Renal cortex interstitium (tissue), 11 donors: ENCODE measurements around the gene MFN2. TPM values are rescaled to one million over a fixed set of nuclear protein-coding genes. Genes with fewer than 3 reads are reported as not detected.

Experiments used
- DNase-seq, 11 donors: peaks; one replicate each; pipeline ENCODE4 v3.0.0-alpha.2; 2013; ENCODE audit warnings: low read depth in 9 of 11, low spot score in 4 of 11; ENCODE audit errors: extremely low read depth in 1 of 11
- polyA plus RNA-seq, 3 donors: library from polyadenylated mRNA; unstranded; fragments of 120-200 nt; gene quantifications; one replicate each; pipeline ENCODE4 v1.2.1, GENCODE V29; 2013; ENCODE audit not compliant: insufficient read length in 3 of 3

Gene MFN2
- polyA plus RNA-seq, 3 donors, result 60.7 to 67.0 (median 64.7) TPM

DNA sequence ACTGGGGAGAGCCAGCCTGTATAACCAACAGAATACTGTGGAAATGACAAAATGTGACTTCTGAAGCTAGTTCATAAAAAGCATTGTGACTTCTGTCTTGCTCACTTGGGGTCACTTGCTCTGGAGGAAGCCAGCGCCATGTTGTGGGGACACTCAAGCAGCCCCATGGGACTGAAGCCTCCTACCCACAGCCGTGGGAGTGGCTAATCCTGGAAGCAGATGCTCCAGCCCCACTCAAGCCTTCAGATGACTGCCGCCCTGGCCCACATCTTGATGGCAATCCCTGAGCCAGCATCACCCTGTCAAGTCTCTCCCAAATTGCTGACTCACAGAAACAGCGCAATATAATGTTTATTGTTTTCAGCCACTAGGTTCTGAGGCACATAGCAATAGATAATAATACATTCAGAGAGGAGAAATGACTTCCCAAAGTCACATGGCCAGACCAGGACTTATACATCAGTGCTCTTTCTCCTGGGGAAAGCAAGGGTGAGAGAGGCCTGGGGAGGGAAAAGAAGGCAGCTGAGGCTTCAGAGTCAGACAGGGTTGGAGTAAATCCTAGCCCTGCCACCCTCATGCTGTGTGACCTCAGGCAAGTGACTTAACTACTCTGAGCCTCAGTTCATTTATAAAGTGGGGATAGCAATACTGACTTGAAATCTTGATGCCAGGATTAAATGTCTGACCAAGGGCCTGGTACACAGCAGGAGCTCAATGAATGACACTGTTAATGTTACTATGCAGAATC lies 77.9 kb downstream of the MFN2 start:
- DNase-seq, result no peak

DNA sequence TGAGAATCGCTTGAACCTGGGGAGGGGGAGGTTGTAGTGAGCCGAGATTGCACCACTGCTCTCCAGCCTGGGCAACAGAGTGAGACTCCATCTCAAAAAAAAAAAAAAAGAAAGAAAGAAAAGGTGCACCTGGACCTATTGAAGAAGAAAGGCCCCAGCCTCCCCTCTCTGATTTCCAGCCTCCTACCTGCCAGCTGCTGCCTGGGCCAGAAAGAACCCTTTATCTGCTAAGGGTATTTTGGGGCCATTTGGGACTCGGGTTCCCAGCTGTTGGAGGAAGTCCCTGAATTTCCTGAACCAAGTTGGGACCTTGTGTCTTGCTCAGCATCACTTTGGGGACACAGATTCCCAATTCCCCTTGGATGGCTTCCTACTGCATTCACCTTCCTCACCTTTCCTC lies 79.0 kb downstream of the MFN2 start:
- no peak for DNase-seq

- no peak for DNase-seq
Measured at GRCh38 chr1:12059722-12060464, 79.6 kb downstream of the MFN2 start.

GRCh38 chr1:12060500-12060899 lies 80.3 kb downstream of the MFN2 start:
- no peak for DNase-seq

Other genes starting within 250 kb of the MFN2 start
- 10 to 100 TPM; 33.2 to 50.2 (median 50.0) TPM for gene AGTRAP, start 244.3 kb upstream of the MFN2 start, polyA plus RNA-seq
- gene C1orf167, start 218.3 kb upstream of the MFN2 start, polyA plus RNA-seq, result under 1 TPM in 1 of 3 donors, not detected in 2; 0.32 TPM
- 10 to 100 TPM; 18.1 to 24.7 (median 20.5) TPM for gene MTHFR, start 174.5 kb upstream of the MFN2 start, polyA plus RNA-seq
- gene CLCN6, start 174.3 kb upstream of the MFN2 start, polyA plus RNA-seq, result 10 to 100 TPM; 18.5 to 27.3 (median 19.1) TPM
- under 1 TPM; 0.33 to 0.85 (median 0.50) TPM for gene NPPA, start 132.7 kb upstream of the MFN2 start, polyA plus RNA-seq
- gene NPPB, start 121.5 kb upstream of the MFN2 start, polyA plus RNA-seq, result not detected
- 10 to 100 TPM; 36.7 to 47.8 (median 47.4) TPM for gene KIAA2013, start 54.0 kb upstream of the MFN2 start, polyA plus RNA-seq
- gene PLOD1, start 45.7 kb upstream of the MFN2 start, polyA plus RNA-seq, result 100 to 1,000 TPM in 1 of 3 donors, 10 to 100 TPM in 2; 92.9 to 115 (median 94.0) TPM
- gene MIIP, start 39.1 kb downstream of the MFN2 start, polyA plus RNA-seq, result 10 to 100 TPM; 20.6 to 31.8 (median 29.8) TPM
- under 1 TPM; 0.32 to 0.55 (median 0.44) TPM for gene TNFRSF8, start 82.9 kb downstream of the MFN2 start, polyA plus RNA-seq
- 1 to 10 TPM; 4.8 to 9.3 (median 6.9) TPM for gene TNFRSF1B, start 186.5 kb downstream of the MFN2 start, polyA plus RNA-seq
- 10 to 100 TPM; 27.6 to 31.7 (median 27.7) TPM for gene VPS13D, start 249.6 kb downstream of the MFN2 start, polyA plus RNA-seq